Stimulated activated effector memory CD8-positive, alpha-beta T cell treated with anti-CD3 and anti-CD28 coated beads, Interleukin-12 subunit alpha, Interleukin-12 subunit beta, amount 100 ng/mL, for 72 hours (primary cell): Measurements from ENCODE around the gene OSCP1.

Experiments used
- ATAC-seq: fragments of 150-1000 bp; cut with Tn5 transposase; 2 replicates; pipeline ENCODE4 v1.10.0; 2021
- DNase-seq, 2 donors: peaks; one replicate each; pipeline ENCODE4 v3.0.0; 2021 to 2022; ENCODE audit warnings: low spot score in 2 of 2
- H3K27ac Mint-ChIP-seq: one replicate; pipeline ENCODE4 v1.8.0; 2022; ENCODE audit warnings: mild to moderate bottlenecking, mixed read lengths
- H3K36me3 Mint-ChIP-seq: one replicate; pipeline ENCODE4 v1.8.0; 2022; ENCODE audit warnings: mild to moderate bottlenecking, mixed read lengths
- H3K4me1 Mint-ChIP-seq: one replicate; pipeline ENCODE4 v1.8.0; 2022; ENCODE audit warnings: mixed read lengths
- H3K4me3 Mint-ChIP-seq: one replicate; pipeline ENCODE4 v1.8.0; 2022; ENCODE audit warnings: mild to moderate bottlenecking, mixed read lengths
- H3K9me3 Mint-ChIP-seq: one replicate; pipeline ENCODE4 v1.8.0; 2022; ENCODE audit warnings: mixed read lengths

OSCP1 gene

DNA sequence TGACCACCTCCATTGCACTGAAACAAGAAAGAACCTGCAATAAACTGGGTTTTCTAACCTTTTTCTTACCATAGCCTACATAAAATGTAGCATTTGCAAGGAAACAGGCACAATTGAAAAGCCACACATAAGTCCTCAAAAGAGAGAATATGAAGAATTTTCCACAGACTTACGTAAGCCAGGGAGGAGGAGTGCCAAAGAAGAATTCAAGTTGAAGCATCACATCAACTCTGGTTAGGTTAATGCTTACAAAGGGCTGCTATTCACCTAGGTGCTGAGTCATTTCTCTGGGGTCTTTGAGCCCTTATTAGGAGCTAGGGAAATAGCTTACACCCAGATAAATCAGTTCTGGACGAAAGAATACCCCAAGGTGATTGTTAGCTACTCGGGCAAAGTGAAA lies 9.6 kb downstream of the OSCP1 start:
- Mint-ChIP-seq H3K4me3 (no peak overlapping the region), H3K4me1 (no peaks in the 10 kb centered on the region), H3K36me3 (no peaks in the 10 kb centered on the region), H3K9me3 (no peaks in the 10 kb centered on the region), H3K27ac (no peak overlapping the region)
- ATAC-seq, result no peak
- DNase-seq, result no peak

DNA sequence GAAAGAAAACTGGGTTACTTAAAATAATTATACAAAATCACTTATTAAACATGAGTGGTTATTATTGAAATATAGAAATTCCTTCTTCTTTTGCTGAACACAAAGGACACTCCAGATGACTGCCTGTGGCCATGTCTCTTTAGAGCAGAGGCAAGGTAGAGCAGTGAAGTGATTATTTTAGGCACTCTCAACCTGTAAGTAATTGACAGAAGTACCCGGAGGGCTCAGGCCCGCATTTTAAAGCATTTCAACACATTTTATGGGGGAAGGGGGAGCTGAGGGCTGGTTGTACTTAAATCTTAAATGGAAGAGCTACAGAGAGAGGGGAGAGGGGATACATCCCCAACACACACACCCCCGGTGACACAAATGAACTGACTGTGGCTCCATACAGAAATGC lies 10.2 kb downstream of the OSCP1 start:
- Mint-ChIP-seq H3K4me3 (no peak overlapping the region), H3K36me3 (no peaks in the 10 kb centered on the region), H3K4me1 (no peaks in the 10 kb centered on the region), H3K9me3 (no peaks in the 10 kb centered on the region), H3K27ac (no peak overlapping the region)
- DNase-seq (no peak), ATAC-seq (no peak)

DNA sequence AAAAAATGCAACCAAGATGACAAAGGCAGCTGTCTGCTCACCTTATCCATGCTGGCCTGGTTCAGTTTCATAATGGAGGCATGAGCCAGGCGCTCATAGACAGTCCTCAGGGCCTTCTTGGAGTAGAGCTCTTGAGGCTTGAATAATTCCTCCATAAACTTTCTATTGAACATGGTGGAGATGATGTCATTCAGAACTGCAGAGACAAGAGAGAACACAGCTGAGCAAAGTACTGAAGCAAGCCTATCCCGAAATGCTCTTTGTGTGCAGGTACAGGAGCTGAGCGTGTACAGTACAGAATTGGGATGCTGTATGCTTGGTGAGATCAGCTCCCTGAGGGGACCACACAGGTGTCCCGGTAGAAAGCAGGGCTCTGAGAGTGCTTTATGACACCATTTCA lies 11.5 kb downstream of the OSCP1 start:
- DNase-seq (no peak), ATAC-seq (no peak)
- H3K27ac Mint-ChIP-seq, result no peak overlapping the region
- H3K4me3 Mint-ChIP-seq, result no peak overlapping the region
- H3K9me3 Mint-ChIP-seq, result no peaks in the 10 kb centered on the region
- no peaks in the 10 kb centered on the region for H3K36me3 Mint-ChIP-seq
- no peaks in the 10 kb centered on the region for H3K4me1 Mint-ChIP-seq

GRCh38 chr1:36436821-36437220 lies 13.4 kb downstream of the OSCP1 start:
- Mint-ChIP-seq H3K36me3 (no peaks in the 10 kb centered on the region), H3K4me1 (no peaks in the 10 kb centered on the region), H3K4me3 (no peak overlapping the region), H3K27ac (no peak overlapping the region), H3K9me3 (no peaks in the 10 kb centered on the region)
- ATAC-seq, result no peak
- DNase-seq, result no peak

DNA sequence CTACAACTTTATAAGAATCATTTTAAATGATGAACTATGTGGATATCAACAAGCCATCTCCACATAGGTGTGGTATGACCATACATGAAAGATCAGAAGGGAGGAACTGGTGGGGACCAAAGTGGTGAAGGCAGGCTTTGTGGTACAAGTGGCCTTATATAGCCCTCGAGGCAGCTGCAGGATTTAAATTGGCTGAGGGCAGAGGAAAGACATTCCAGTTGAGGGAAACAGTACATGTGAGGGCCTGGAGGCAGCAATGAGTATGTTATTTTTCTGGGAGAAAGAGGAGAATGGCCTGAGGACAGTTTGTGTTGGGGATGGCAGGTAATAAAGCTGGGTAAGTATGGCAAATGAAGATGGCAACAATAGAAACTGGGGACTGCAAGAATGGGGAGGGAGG lies 17.1 kb downstream of the OSCP1 start:
- no peak overlapping the region for H3K27ac Mint-ChIP-seq
- ATAC-seq, result no peak

DNA sequence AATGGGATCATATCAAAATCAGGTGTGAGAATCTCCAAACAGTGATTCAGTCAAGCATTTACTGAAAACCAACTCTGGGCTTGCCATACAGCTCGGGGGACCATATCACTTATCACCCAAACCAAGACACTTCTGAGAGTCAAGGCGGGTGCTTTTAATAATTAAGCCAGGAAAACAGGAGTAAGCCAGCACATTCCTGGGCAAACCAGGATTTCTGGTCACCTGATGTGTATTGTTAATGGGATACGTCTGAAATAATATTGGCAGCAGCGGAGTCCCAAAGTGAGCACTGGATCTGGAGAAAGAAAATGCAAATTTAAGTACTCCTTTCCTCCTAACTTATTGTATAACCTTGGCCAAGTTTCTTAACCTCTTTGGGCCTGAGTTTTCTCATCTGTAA lies 17.6 kb downstream of the OSCP1 start:
- no peak for ATAC-seq
- Mint-ChIP-seq H3K27ac (no peak overlapping the region), H3K4me1 (no peaks in the 10 kb centered on the region), H3K4me3 (no peak overlapping the region), H3K36me3 (no peaks in the 10 kb centered on the region), H3K9me3 (no peaks in the 10 kb centered on the region)
- no peak for DNase-seq

More for the DNA sequence above, 17.1 kb downstream of the OSCP1 start:
- no peaks in the 10 kb centered on the region for H3K36me3 Mint-ChIP-seq
- no peak for DNase-seq
- no peak overlapping the region for H3K4me3 Mint-ChIP-seq
- H3K9me3 Mint-ChIP-seq, result no peaks in the 10 kb centered on the region
- no peaks in the 10 kb centered on the region for H3K4me1 Mint-ChIP-seq

DNA sequence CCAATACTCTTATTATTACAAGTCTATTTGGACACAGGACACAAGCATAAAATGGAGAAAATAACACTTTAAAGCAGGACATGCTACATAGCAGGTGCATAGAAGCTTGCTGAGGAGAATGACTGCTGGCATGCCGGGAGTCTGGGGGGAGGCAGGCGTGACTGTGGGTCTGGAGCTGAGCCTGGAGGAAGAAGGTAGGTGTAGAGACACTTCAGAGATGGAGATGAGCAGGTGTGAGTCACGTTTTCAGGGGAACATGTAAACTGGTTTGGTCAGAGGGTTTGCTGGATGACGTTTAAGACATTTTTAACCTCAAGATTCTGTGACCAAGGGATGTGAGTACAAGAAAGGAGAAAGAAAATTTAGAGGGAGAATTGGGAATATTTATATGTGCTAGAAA lies 24.5 kb downstream of the OSCP1 start:
- Mint-ChIP-seq H3K27ac (no peak overlapping the region), H3K36me3 (no peaks in the 10 kb centered on the region), H3K4me3 (no peak overlapping the region), H3K4me1 (peaks cover 19% of the 10 kb centered on the region), H3K9me3 (no peaks in the 10 kb centered on the region)
- DNase-seq (no peak), ATAC-seq (peak; percentile 82)

DNA sequence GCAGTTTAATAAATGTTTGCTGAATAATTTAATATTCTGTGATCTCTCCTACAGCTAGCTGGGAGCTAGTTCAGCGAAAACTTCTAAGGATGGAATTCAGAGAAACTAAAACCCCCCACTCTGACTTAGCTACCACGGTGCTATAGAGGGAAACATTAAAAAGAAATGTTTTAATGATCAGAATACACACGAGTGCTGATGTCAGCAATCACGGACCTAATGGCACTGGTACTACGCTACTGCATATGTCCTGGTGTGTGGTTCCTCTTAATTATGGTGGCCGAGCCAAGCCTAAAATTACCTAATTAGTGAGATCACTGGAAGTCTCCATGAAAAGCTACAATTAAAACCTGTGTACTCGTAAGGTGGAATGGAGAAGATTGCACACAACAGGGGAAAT lies 28.6 kb downstream of the OSCP1 start:
- Mint-ChIP-seq H3K36me3 (no peaks in the 10 kb centered on the region), H3K4me1 (peaks cover 25% of the 10 kb centered on the region)

DNA sequence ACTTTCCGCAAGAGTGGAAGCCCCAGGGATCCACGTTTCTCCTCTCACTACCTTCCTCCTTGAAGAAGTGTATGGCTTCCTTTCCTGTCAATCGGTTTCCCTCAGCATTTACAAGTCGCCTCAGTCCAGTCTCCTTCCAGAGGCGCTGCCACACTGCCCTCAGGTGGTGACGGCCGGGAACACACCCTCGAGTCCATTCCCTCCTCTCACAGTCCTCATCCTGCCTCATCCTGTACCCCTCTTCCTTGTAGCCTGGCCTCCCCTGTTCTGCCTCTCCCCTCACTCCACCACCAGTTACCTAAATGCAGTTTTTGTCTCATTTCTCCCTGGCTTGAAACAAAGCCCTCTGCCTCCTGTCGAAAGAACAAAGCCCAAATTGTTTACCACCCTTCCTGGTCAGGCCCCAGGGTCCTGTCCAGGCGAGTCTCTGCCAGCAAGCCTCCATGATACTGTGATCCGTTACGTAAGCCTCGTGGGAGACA lies 29.4 kb downstream of the OSCP1 start:
- H3K4me1 Mint-ChIP-seq, result peaks cover 18% of the 10 kb centered on the region
- no peaks in the 10 kb centered on the region for H3K9me3 Mint-ChIP-seq
- DNase-seq (peak; percentile 95 to 98), ATAC-seq (peak; percentile 95)
- peak overlapping the region; percentile 91 for H3K27ac Mint-ChIP-seq
- no peaks in the 10 kb centered on the region for H3K36me3 Mint-ChIP-seq
- no peak overlapping the region for H3K4me3 Mint-ChIP-seq

More for the DNA sequence above, 28.6 kb downstream of the OSCP1 start:
- Mint-ChIP-seq H3K4me3 (no peak overlapping the region), H3K9me3 (no peaks in the 10 kb centered on the region), H3K27ac (peak overlapping the region; percentile 91)
- no peak for ATAC-seq
- no peak for DNase-seq

- H3K27ac Mint-ChIP-seq, result peak overlapping the region; percentile 91
- H3K4me3 Mint-ChIP-seq, result no peak overlapping the region
- H3K36me3 Mint-ChIP-seq, result no peaks in the 10 kb centered on the region
- ATAC-seq, result no peak
- H3K9me3 Mint-ChIP-seq, result no peaks in the 10 kb centered on the region
- peaks cover 14% of the 10 kb centered on the region for H3K4me1 Mint-ChIP-seq
- no peak for DNase-seq
Measured at GRCh38 chr1:36420409-36420808, 29.8 kb downstream of the OSCP1 start.

DNA sequence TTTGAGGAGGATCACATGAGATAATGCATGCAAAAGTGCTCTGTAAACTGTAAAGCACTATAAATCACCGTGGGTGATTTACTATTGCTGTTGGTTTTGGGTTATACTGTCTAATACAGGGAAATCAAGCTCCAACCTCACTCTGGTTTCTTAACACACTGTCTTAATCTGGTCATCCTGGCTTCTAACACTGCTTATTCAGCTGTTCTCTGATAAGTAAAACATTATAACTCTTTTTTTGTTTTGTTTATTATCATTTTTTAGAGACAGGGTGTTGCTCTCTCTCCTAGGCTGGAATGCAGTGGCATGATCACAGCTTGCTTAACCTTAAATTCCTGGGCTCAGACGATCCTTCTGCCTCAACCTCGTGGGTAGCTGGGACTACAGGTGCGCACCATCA lies 30.7 kb downstream of the OSCP1 start:
- no peaks in the 10 kb centered on the region for H3K9me3 Mint-ChIP-seq
- DNase-seq, result no peak
- H3K4me3 Mint-ChIP-seq, result no peak overlapping the region
- H3K36me3 Mint-ChIP-seq, result no peaks in the 10 kb centered on the region
- no peak overlapping the region for H3K27ac Mint-ChIP-seq
- peaks cover 14% of the 10 kb centered on the region for H3K4me1 Mint-ChIP-seq
- ATAC-seq, result no peak

DNA sequence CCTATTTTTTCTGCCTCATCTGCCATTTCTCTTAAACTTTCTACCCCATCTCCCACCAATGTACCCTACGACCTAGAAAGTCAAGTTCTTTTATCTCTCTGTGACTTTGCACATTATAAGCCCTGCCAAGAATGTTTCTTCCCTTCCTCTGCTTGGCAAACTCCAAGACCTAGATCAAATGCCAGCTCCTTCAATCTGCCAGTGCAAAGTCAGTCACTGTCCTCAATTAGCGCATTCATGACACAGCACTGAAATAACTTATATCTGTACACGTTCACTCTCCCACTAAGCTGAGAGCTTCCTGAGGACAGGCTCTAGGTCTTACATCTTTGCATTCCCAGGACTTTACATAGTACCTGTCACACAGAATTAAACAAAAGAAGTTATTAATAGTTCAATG lies 31.1 kb downstream of the OSCP1 start:
- Mint-ChIP-seq H3K4me1 (peaks cover 14% of the 10 kb centered on the region), H3K27ac (no peak overlapping the region), H3K9me3 (no peaks in the 10 kb centered on the region), H3K4me3 (no peak overlapping the region), H3K36me3 (no peaks in the 10 kb centered on the region)
- ATAC-seq (no peak), DNase-seq (no peak)

- Mint-ChIP-seq H3K36me3 (no peaks in the 10 kb centered on the region), H3K4me3 (no peak overlapping the region), H3K9me3 (no peaks in the 10 kb centered on the region), H3K4me1 (peaks cover 14% of the 10 kb centered on the region), H3K27ac (peak overlapping the region; percentile 7)
- ATAC-seq (no peak), DNase-seq (no peak)
Measured at GRCh38 chr1:36417931-36418330, 32.3 kb downstream of the OSCP1 start.

DNA sequence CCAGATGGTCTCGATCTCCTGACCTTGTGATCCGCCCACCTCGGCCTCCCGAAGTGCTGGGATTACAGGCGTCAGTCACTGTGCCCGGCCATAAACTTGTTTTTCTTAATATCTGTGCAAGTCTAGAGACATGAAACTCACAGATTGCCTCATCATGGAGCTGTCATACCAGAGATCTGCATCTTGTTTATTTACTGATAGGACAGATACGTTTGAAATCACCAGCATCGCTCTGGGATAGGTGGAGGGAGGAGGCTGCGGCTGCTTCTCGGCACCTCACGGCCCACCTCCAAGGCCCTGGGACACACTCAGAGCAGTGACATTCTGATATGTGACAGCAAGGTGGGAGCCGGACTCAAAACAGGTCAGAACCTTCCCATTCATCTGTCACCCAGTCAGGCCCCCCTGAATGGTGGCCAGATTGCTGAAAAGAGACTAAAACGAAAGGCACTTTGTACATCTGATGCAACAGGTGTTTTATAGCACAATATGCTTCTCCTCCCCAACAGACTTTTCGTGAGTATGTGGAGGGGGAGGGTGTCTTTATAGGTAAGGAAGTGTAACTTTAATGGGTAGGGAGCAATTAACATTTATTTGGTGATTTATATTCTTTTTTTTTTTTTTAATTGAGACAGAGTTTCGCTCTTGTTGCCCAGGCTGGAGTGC lies 34.5 kb downstream of the OSCP1 start:
- Mint-ChIP-seq H3K27ac (no peak overlapping the region), H3K36me3 (no peaks in the 10 kb centered on the region), H3K4me3 (no peak overlapping the region), H3K4me1 (peaks cover 20% of the 10 kb centered on the region), H3K9me3 (no peaks in the 10 kb centered on the region)
- ATAC-seq (no peak), DNase-seq (no peak)

GRCh38 chr1:36414384-36414783 lies 35.9 kb downstream of the OSCP1 start:
- Mint-ChIP-seq H3K27ac (no peak overlapping the region), H3K9me3 (no peaks in the 10 kb centered on the region), H3K4me3 (no peak overlapping the region)

DNA sequence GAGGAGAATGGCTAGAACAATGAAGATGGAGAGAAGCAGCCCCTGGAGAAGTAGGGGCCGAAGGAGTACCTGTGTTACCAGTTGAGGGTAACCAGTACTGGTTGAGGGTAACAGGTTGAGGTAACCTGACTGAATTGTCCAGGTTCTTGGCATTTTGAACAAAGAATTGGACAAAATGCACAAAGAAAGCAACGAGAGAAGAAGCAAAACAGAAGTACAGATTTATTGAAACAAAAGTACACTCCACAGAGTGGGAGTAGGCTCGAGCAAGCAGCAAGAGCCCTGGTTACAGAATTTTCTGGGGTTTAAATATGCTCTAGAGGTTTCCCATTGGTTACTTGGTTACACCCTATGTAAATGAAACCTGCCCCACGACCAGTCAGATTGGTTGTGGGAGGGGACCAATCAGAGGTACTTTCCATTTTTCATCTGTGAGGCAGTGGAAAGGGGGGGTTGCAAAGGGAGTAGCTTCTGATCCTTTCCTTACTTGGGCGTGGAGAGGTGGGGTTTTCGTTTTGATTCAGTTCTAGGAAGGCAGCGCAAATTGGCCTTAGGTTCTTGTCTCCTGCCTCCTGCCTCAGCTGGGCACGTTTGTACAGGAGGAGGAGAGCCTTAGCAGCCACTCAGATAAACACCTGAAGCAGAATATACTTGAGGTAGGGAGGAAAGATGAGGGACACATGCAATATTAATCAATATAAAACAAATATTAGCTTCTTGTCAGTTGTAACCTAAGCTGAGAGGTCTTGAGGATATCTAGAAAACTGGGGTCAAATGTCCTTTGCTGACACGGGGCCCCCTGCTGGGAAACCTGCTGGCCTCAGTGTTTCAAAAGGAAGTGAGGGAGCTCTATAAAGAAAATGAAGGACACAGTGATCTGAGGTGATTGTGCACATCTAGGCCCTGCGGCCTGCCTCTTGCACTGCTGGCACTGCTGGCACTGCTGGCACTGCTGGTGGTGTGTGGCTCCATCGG lies 38.3 kb downstream of the OSCP1 start:
- Mint-ChIP-seq H3K9me3 (no peaks in the 10 kb centered on the region), H3K4me1 (peaks cover 14% of the 10 kb centered on the region), H3K27ac (peak overlapping the region; percentile 21), H3K36me3 (peaks cover 12% of the 10 kb centered on the region), H3K4me3 (peak overlapping the region; percentile 47)
- DNase-seq (peak in 1 of 2 donors; percentile 74), ATAC-seq (peak; percentile 98)

More at GRCh38 chr1:36414384-36414783, 35.9 kb downstream of the OSCP1 start:
- Mint-ChIP-seq H3K4me1 (peaks cover 14% of the 10 kb centered on the region), H3K36me3 (peaks cover 5% of the 10 kb centered on the region)
- DNase-seq (no peak), ATAC-seq (no peak)
